ENCODE results near the gene GALNT6. TPM values are rescaled to one million over a fixed set of nuclear protein-coding genes. Genes with fewer than 3 reads are reported as not detected.

The GALNT6 gene
- total and polyA plus RNA-seq, 11 donors: 0.08 to 8.0 (median 0.77) TPM

DNA sequence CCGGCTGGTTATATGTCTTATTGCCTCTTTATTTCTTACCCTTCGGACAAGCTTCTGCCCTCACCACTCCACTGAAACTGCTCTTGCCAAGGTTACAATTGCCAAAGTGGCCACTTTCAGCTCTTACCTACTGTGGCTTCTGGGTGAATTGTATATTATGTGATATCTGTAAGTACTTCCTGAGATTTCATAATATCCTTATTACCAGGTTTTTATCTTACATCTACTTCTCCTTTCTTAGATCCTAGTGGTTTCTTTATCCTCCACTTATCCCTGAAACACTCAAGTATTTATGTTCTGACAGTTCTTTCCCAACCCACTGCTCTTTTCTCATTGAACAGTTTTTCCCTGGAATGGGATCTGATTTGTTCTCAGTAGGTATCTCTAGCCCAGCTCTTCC is 55.3 kb downstream of the GALNT6 start:
- TF ChIP-seq POLR2A (IDR thresholded peaks at IDR 0.05): no peak
- TF ChIP-seq, protein P1, sequence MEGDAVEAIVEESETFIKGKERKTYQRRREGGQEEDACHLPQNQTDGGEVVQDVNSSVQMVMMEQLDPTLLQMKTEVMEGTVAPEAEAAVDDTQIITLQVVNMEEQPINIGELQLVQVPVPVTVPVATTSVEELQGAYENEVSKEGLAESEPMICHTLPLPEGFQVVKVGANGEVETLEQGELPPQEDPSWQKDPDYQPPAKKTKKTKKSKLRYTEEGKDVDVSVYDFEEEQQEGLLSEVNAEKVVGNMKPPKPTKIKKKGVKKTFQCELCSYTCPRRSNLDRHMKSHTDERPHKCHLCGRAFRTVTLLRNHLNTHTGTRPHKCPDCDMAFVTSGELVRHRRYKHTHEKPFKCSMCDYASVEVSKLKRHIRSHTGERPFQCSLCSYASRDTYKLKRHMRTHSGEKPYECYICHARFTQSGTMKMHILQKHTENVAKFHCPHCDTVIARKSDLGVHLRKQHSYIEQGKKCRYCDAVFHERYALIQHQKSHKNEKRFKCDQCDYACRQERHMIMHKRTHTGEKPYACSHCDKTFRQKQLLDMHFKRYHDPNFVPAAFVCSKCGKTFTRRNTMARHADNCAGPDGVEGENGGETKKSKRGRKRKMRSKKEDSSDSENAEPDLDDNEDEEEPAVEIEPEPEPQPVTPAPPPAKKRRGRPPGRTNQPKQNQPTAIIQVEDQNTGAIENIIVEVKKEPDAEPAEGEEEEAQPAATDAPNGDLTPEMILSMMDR (IDR thresholded peaks at IDR 0.05): no peak
- 85 to 91% (median 89%) methylated on average over 2 of the region's 2 CpGs for WGBS, 4 donors
- H3K4me1 ChIP-seq: peaks cover 0 to 7% (median 0%) of the 10 kb centered on the region in 12 donors

GRCh38 chr12:51334764-51335163 is 56.4 kb downstream of the GALNT6 start:
- intact Hi-C loops (cut with DNase I): no loop called here
- H3K9me3 ChIP-seq: no peaks in the 10 kb centered on the region
- no peak overlapping the region for H3K27ac ChIP-seq
- peaks cover 0 to 13% (median 0%) of the 10 kb centered on the region in 12 donors for H3K4me1 ChIP-seq
- WGBS, 4 donors: 82 to 89% (median 84%) methylated on average over 4 of the region's 4 CpGs
- TF ChIP-seq POLR2A (IDR thresholded peaks at IDR 0.05): no peak
- TF ChIP-seq, protein P1 (IDR thresholded peaks at IDR 0.05): no peak
- no peak overlapping the region for H3K4me3 ChIP-seq
- no peaks in the 10 kb centered on the region for H3K36me3 ChIP-seq
- no peaks in the 10 kb centered on the region for H3K27me3 ChIP-seq
- no peak for DNase-seq
- no peak for ATAC-seq

More for the DNA sequence above, 55.3 kb downstream of the GALNT6 start:
- ATAC-seq: no peak
- Histone ChIP-seq H3K27ac (no peak overlapping the region), H3K9me3 (no peaks in the 10 kb centered on the region), H3K36me3 (no peaks in the 10 kb centered on the region), H3K4me3 (no peak overlapping the region), H3K27me3 (no peaks in the 10 kb centered on the region)
- DNase-seq: no peak
- intact Hi-C loops (cut with DNase I): no loop called here

GRCh38 chr12:51333536-51333935 is 57.7 kb downstream of the GALNT6 start:
- H3K36me3 ChIP-seq: no peaks in the 10 kb centered on the region
- WGBS, 4 donors: 73 to 76% (median 74%) methylated on average over 6 of the region's 6 CpGs
- DNase-seq (no peak), ATAC-seq (no peak)
- no peak overlapping the region for H3K27ac ChIP-seq
- H3K9me3 ChIP-seq: no peaks in the 10 kb centered on the region
- H3K4me1 ChIP-seq: peaks cover 0 to 25% (median 0%) of the 10 kb centered on the region in 12 donors
- no peak overlapping the region for H3K4me3 ChIP-seq
- intact Hi-C loops (cut with DNase I): no loop called here
- TF ChIP-seq POLR2A (IDR thresholded peaks at IDR 0.05): no peak
- TF ChIP-seq, protein P1 (IDR thresholded peaks at IDR 0.05): no peak
- no peaks in the 10 kb centered on the region for H3K27me3 ChIP-seq

DNA sequence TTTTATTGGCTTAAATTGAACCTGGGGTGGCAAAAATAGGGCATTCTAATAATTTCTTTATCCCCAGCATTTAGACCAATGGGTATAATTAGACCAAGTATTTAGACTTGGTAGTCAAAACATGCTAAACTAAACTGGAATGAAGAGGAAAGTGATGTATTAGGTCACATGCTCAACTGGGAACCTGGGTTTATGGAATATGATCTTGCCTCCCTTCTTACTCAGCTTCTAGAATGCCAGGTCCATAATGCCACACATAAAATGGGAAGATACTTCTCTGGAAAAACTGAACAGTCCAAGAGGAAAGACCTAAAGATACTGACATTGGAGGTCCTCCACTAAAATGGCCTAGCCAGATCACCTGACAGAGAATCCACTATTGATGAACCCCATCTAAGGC is 61.0 kb downstream of the GALNT6 start:
- H3K4me3 ChIP-seq: no peak overlapping the region
- H3K9me3 ChIP-seq: no peaks in the 10 kb centered on the region
- no peaks in the 10 kb centered on the region for H3K27me3 ChIP-seq
- DNase-seq (no peak), ATAC-seq (no peak)
- no peaks in the 10 kb centered on the region for H3K36me3 ChIP-seq
- TF ChIP-seq POLR2A (IDR thresholded peaks at IDR 0.05): no peak
- TF ChIP-seq, protein P1 (IDR thresholded peaks at IDR 0.05): no peak
- intact Hi-C loops (cut with DNase I): no loop called here
- H3K4me1 ChIP-seq: peaks cover 0 to 52% (median 0%) of the 10 kb centered on the region in 12 donors
- peak overlapping the region in 1 of 12 donors; percentile 73 for H3K27ac ChIP-seq

Data from heart left ventricle (tissue), 16 donors.